B cell (primary cell): Measurements from ENCODE around the gene SLC22A17.

Experiments used
- CTCF ChIP-seq: fragments of 200-600 bp; IDR thresholded peaks from one replicate; pipeline ENCODE4 v1.8.0; 2022; ENCODE audit warnings: antibody characterized with exemption, mild to moderate bottlenecking
- EZH2 ChIP-seq: IDR thresholded peaks from 2 replicates; pipeline ENCODE4 v1.6.1; 2012; ENCODE audit warnings: borderline replicate concordance, low read depth, mild to moderate bottlenecking, moderate library complexity, low read length; ENCODE audit not compliant: insufficient read depth, poor library complexity, severe bottlenecking

DNA sequence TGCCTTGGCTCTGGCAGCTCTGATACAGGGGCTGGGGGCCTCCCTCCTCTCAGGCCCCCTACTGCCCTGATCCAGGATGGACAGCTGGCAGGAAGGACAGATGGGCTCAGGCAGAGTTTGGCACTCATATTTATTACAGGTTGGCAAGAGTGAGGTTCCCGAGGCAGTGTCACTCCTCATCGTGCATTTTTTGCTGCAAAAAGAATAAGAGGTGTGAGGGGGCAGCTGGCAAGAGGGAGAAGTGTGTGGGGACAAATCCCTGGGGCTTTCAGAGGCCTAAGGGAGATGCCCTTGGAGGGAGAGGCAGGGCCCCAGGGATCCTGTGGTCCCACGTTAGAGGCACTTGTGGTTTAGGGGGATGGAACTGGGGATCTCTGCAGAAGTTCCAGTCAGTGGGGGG, 29.2 kb upstream of the SLC22A17 start:
- TF ChIP-seq CTCF, result no peak
- no peak for TF ChIP-seq EZH2
